ENCODE measurements around the gene DZIP3. TPM values are rescaled to one million over a fixed set of nuclear protein-coding genes. Genes with fewer than 3 reads are reported as not detected.

DZIP3 gene
- total and polyA plus RNA-seq, 2 of the 8 experiments (the other 6 are each of a cell fraction or from before 2014, with no cell fraction given), result 10.4 to 24.3 TPM

GRCh38 chr3:108602249-108602934, 12.9 kb downstream of the DZIP3 start:
- TF ChIP-seq EZH2 (IDR thresholded peaks at IDR 0.05; ENCODE audit: low read depth, low read length, severe bottlenecking), result no peak
- TF ChIP-seq TAF7 (optimal IDR thresholded peaks at IDR 0.05; ENCODE audit: borderline replicate concordance, low read depth, low read length), result no peak
- TF ChIP-seq HDAC6 (IDR thresholded peaks at IDR 0.05; ENCODE audit: low read depth, low read length), result no peak
- no peak for TF ChIP-seq YY1 (IDR thresholded peaks at IDR 0.05; ENCODE audit: low read depth, low read length)
- TF ChIP-seq RAD21 (IDR thresholded peaks at IDR 0.05 in 1 of 2, conservative IDR thresholded peaks at IDR 0.05 in 1 of 2; ENCODE audit: low read depth in 2 of 2, low read length in 2 of 2), result no peak
- no peak for TF ChIP-seq SIN3A (conservative IDR thresholded peaks at IDR 0.05 in 1 of 2, IDR thresholded peaks at IDR 0.05 in 1 of 2; ENCODE audit: low read depth in 1 of 2, low read length in 2 of 2)
- no peak for TF ChIP-seq ASH2L (IDR thresholded peaks at IDR 0.05; ENCODE audit: low read length)
- TF ChIP-seq SP4 (IDR thresholded peaks at IDR 0.05; ENCODE audit: low read length), result no peak
- no peak for TF ChIP-seq RXRA (IDR thresholded peaks at IDR 0.05; ENCODE audit: insufficient read depth, low read depth, low read length)
- no peak for TF ChIP-seq SRF (IDR thresholded peaks at IDR 0.05; ENCODE audit: low read depth, low read length)
- TF ChIP-seq CREB1 (IDR thresholded peaks at IDR 0.05), result no peak
- Histone ChIP-seq H2AFZ (ENCODE audit: low read length) (no peak overlapping the region), H3K4me1 (replicated peaks in 1 of 4; ENCODE audit: control insufficient read depth in 3 of 4, insufficient read depth in 4 of 4, low read length in 3 of 4) (peaks cover 0 to 3% (median 1%) of the 10 kb centered on the region in 4 experiments; a peak in 2 of 7 replicates), H3K18ac (ENCODE audit: extremely low read depth, low read length) (no peak overlapping the region), H3K9ac (replicated peaks in 1 of 4; ENCODE audit: extremely low read depth in 1 of 4, low read depth in 3 of 4, low read length in 3 of 4) (no peak overlapping the region), H3K4me2 (ENCODE audit: insufficient read depth in 1 of 2, low read depth in 2 of 2, low read length in 2 of 2) (no peak overlapping the region), H3K23ac (ENCODE audit: insufficient read length) (no peak overlapping the region), H3K4ac (replicated peaks; ENCODE audit: insufficient read length, low read depth, low read length) (no peak overlapping the region), H4K8ac (ENCODE audit: extremely low read depth, insufficient read depth, low read length) (no peak overlapping the region), H2BK15ac (ENCODE audit: low read length) (no peak overlapping the region), H2BK120ac (replicated peaks; ENCODE audit: low read depth, low read length) (no peak overlapping the region), H3K36me3 (ENCODE audit: control insufficient read depth in 2 of 4, insufficient read depth in 4 of 4, low read length in 3 of 4) (peaks cover 0 to 3% (median 0%) of the 10 kb centered on the region in 4 experiments; a peak in 1 of 8 replicates), H3K23me2 (ENCODE audit: low read depth, low read length) (no peaks in the 10 kb centered on the region), H3K9me3 (ENCODE audit: insufficient read depth in 2 of 2, low read depth in 1 of 2, low read length in 1 of 2) (no peaks in the 10 kb centered on the region), H3K27ac (ENCODE audit: low read depth, low read length) (no peak overlapping the region), H2BK12ac (ENCODE audit: low read depth, low read length) (no peak overlapping the region), H2AK5ac (ENCODE audit: low read depth, low read length) (no peak overlapping the region), H2BK20ac (ENCODE audit: low read length) (no peak overlapping the region), H3K14ac (ENCODE audit: insufficient read length) (no peak overlapping the region), H3K79me1 (ENCODE audit: low read depth, low read length) (no peaks in the 10 kb centered on the region), H4K91ac (replicated peaks; ENCODE audit: insufficient read length, low read length) (no peak overlapping the region), H3K4me3 (ENCODE audit: extremely low read depth in 1 of 4, insufficient read depth in 2 of 4, low read depth in 3 of 4, low read length in 4 of 4) (no peak overlapping the region), H2BK5ac (ENCODE audit: low read depth, low read length) (no peak overlapping the region), H3K79me2 (ENCODE audit: control insufficient read depth in 1 of 2, insufficient read depth in 2 of 2, low read length in 2 of 2) (peaks cover 3 to 37% of the 10 kb centered on the region in 2 experiments; a peak in 3 of 4 replicates), H3K27me3 (replicated peaks in 1 of 4; ENCODE audit: control insufficient read depth in 3 of 4, extremely low read depth in 1 of 4, insufficient read depth in 3 of 4, low read length in 3 of 4) (no peaks in the 10 kb centered on the region), H4K5ac (ENCODE audit: insufficient read length, low read depth, low read length) (no peak overlapping the region), H4K20me1 (replicated peaks in 1 of 2; ENCODE audit: control insufficient read depth in 1 of 2, insufficient read depth in 2 of 2, low read length in 2 of 2) (no peaks in the 10 kb centered on the region), H3K56ac (replicated peaks; ENCODE audit: insufficient read length, low read depth, low read length) (no peak overlapping the region)
- WGBS, 2 experiments (ENCODE audit: extremely low coverage in 1 of 2, insufficient coverage in 1 of 2, insufficient read length in 1 of 2, insufficient replicate concordance in 2 of 2, low coverage in 1 of 2, low lambda C conversion rate in 2 of 2, missing lambda C conversion rate in 1 of 2), result 90% methylated on average over 5 of the region's 5 CpGs; no CpG with 5 or more reads in 1 of the 2 experiments
- ChIA-PET CTCF (ENCODE audit: partially characterized antibody) (interaction anchor here (0.5 to 2.5 kb wide), 10 partner anchors 8 to 796 kb away, joined by 3 to 16 read pairs (median 4); partner anchors contain the start of genes CIP2A and DZIP3), POLR2A (ENCODE audit: partially characterized antibody) (interaction anchor here (3.2 kb wide), 1 partner anchor 12 kb away, joined by 25 read pairs; the partner anchor contains the start of genes CIP2A and DZIP3)
- DNase-seq (ENCODE audit: low read depth in 1 of 2, low spot score in 2 of 2) (no peak), FAIRE-seq (no peak)

All from H1 (cell line).